Esophagus muscularis mucosa (tissue), 4 donors: ENCODE data around the gene MAPK8. TPM values are rescaled to one million over a fixed set of nuclear protein-coding genes. Genes with fewer than 3 reads are reported as not detected.

ENCODE experiments used
- DNase-seq: peaks from one replicate; pipeline ENCODE4 v3.0.0-alpha.2; 2017; ENCODE audit errors: extremely low spot score
- H3K27ac ChIP-seq, 4 donors: fragments of 200-600 bp; sonication (generic); replicated peaks in 1 of 4; 1 replicate in 3 of 4; 2 replicates in 1 of 4; pipeline ENCODE4 v1.5.1; 2016 to 2019; ENCODE audit warnings: mild to moderate bottlenecking in 1 of 4
- H3K27me3 ChIP-seq, 4 donors: fragments of 200-600 bp; sonication (generic); one replicate each; pipeline versions ENCODE4 v1.5.1 to v1.6.0; 2016 to 2019
- H3K36me3 ChIP-seq, 4 donors: fragments of 200-600 bp; sonication (generic); one replicate each; pipeline ENCODE4 v1.5.1; 2016 to 2019
- H3K4me1 ChIP-seq, 4 donors: fragments of 200-600 bp; sonication (generic); one replicate each; pipeline ENCODE4 v1.5.1; 2016 to 2019
- H3K4me3 ChIP-seq, 4 donors: fragments of 200-600 bp; sonication (generic); 1 replicate in 2 of 4; 2 replicates in 2 of 4; pipeline ENCODE4 v1.5.1; 2016 to 2019; ENCODE audit warnings: mild to moderate bottlenecking in 4 of 4, moderate library complexity in 1 of 4
- H3K9me3 ChIP-seq, 4 donors: fragments of 200-600 bp; sonication (generic); 1 replicate in 3 of 4; 2 replicates in 1 of 4; pipeline ENCODE4 v1.5.1; 2016 to 2019
- CTCF ChIP-seq, 3 experiments: fragments of 200-600 bp in 2 of 3; fragments of 450-650 bp in 1 of 3; sonication (generic) in 2 of 3; IDR thresholded peaks; one replicate each; pipeline ENCODE4 v1.5.1; 2017 to 2019; ENCODE audit warnings: antibody characterized with exemption in 3 of 3, mild to moderate bottlenecking in 2 of 3, moderate library complexity in 1 of 3
- EP300 ChIP-seq: sonication (generic); formaldehyde crosslinking; IDR thresholded peaks from one replicate; pipeline ENCODE4 v1.6.1; 2017; ENCODE audit warnings: antibody characterized with exemption
- POLR2A ChIP-seq: fragments of 450-650 bp; IDR thresholded peaks from one replicate; pipeline ENCODE4 v1.6.1; 2017; ENCODE audit warnings: antibody characterized with exemption, moderate library complexity, mild to moderate bottlenecking, low read depth
- POLR2AphosphoS5 ChIP-seq, 2 donors: sonication (generic); formaldehyde crosslinking; IDR thresholded peaks; one replicate each; pipeline ENCODE4 v1.6.1; 2017; ENCODE audit warnings: antibody characterized with exemption in 2 of 2
- WGBS: methylation state at CpG from one replicate; pipeline ENCODE4 v1.1.5; 2018; 5-methylcytosine and 5-hydroxymethylcytosine counted together
- intact Hi-C: fragments of 100-400 bp; cut with DNase I; formaldehyde crosslinking; loops from one replicate; pipeline ENCODE4 v1.15.1; 2023
- total RNA-seq, 4 donors: library from RNA; depleted of rRNA; stranded (reverse); fragments of >200 nt; gene quantifications; one replicate each; pipeline versions ENCODE4 v1.1.0 to v1.2.1, GENCODE V29; 2016

Gene MAPK8
- total RNA-seq, 4 donors from 2014 or later = 26.8 to 50.0 (median 33.1) TPM

GRCh38 chr10:48480397-48481374 is 174.2 kb downstream of the MAPK8 start:
- 77% methylated on average over 9 of the region's 20 CpGs for WGBS
- no peaks in the 10 kb centered on the region for H3K27me3 ChIP-seq
- no peaks in the 10 kb centered on the region for H3K36me3 ChIP-seq
- no peak for DNase-seq
- H3K9me3 ChIP-seq = no peaks in the 10 kb centered on the region
- H3K4me3 ChIP-seq = no peak overlapping the region
- no peaks in the 10 kb centered on the region for H3K4me1 ChIP-seq
- TF ChIP-seq EP300 = no peak
- no peak for TF ChIP-seq POLR2A
- TF ChIP-seq CTCF (IDR thresholded peaks at IDR 0.05) = no peak
- no peak for TF ChIP-seq POLR2AphosphoS5 (IDR thresholded peaks at IDR 0.05)
- no peak overlapping the region for H3K27ac ChIP-seq
- intact Hi-C loops = no loop called here

- DNase-seq = no peak
- TF ChIP-seq CTCF (IDR thresholded peaks at IDR 0.05) (no peak), POLR2AphosphoS5 (IDR thresholded peaks at IDR 0.05) (no peak), POLR2A (no peak), EP300 (no peak)
- H3K4me3 ChIP-seq = no peak overlapping the region
- H3K9me3 ChIP-seq = peaks cover 0 to under 1% (median 0%) of the 10 kb centered on the region in 4 donors
- no peaks in the 10 kb centered on the region for H3K36me3 ChIP-seq
- intact Hi-C loops = no loop called here
- H3K27ac ChIP-seq = no peak overlapping the region
- 87% methylated on average over 2 of the region's 2 CpGs for WGBS
- no peaks in the 10 kb centered on the region for H3K27me3 ChIP-seq
- no peaks in the 10 kb centered on the region for H3K4me1 ChIP-seq
These were observed 174.9 kb downstream of the MAPK8 start for GRCh38 chr10:48481385-48481784.

GRCh38 chr10:48482207-48482606 is 175.7 kb downstream of the MAPK8 start:
- WGBS = 74% methylated on average over 3 of the region's 3 CpGs

GRCh38 chr10:48484911-48485310 is 178.4 kb downstream of the MAPK8 start:
- TF ChIP-seq CTCF (IDR thresholded peaks at IDR 0.05) (no peak), EP300 (no peak), POLR2AphosphoS5 (IDR thresholded peaks at IDR 0.05) (no peak), POLR2A (no peak)
- 80% methylated on average over 3 of the region's 3 CpGs for WGBS
- Histone ChIP-seq H3K9me3 (peaks cover 0 to 3% (median 0%) of the 10 kb centered on the region in 4 donors), H3K27me3 (no peaks in the 10 kb centered on the region), H3K36me3 (no peaks in the 10 kb centered on the region), H3K4me3 (no peak overlapping the region), H3K27ac (no peak overlapping the region), H3K4me1 (no peaks in the 10 kb centered on the region)
- intact Hi-C loops = no loop called here
- no peak for DNase-seq

More at GRCh38 chr10:48482207-48482606, 175.7 kb downstream of the MAPK8 start:
- H3K4me1 ChIP-seq = no peaks in the 10 kb centered on the region
- no peaks in the 10 kb centered on the region for H3K36me3 ChIP-seq
- H3K27ac ChIP-seq = no peak overlapping the region
- no peak for DNase-seq
- no peak overlapping the region for H3K4me3 ChIP-seq
- no peaks in the 10 kb centered on the region for H3K27me3 ChIP-seq
- H3K9me3 ChIP-seq = peaks cover 0 to 3% (median 0%) of the 10 kb centered on the region in 4 donors
- TF ChIP-seq POLR2AphosphoS5 (IDR thresholded peaks at IDR 0.05) = no peak
- no peak for TF ChIP-seq POLR2A
- TF ChIP-seq CTCF (IDR thresholded peaks at IDR 0.05) = no peak
- no peak for TF ChIP-seq EP300
- intact Hi-C loops = no loop called here
